Gastrocnemius medialis (tissue), 4 donors: ENCODE results near the gene AMFR.

ENCODE experiments used
- CTCF ChIP-seq, 5 experiments: fragments of 450-650 bp in 3 of 5; fragments of 200-600 bp in 2 of 5; sonication (generic) in 2 of 5; IDR thresholded peaks in 4 of 5; conservative IDR thresholded peaks in 1 of 5; 1 replicate in 4 of 5; 2 replicates in 1 of 5; pipeline ENCODE4 v1.5.1; 2016 to 2019; ENCODE audit warnings: antibody characterized with exemption in 5 of 5, mild to moderate bottlenecking in 3 of 5, moderate library complexity in 3 of 5
- POLR2A ChIP-seq, 2 donors: fragments of 450-650 bp; IDR thresholded peaks; one replicate each; pipeline ENCODE4 v1.6.1; 2017; ENCODE audit warnings: antibody characterized with exemption in 2 of 2, mild to moderate bottlenecking in 2 of 2, moderate library complexity in 2 of 2

GRCh38 chr16:56424404-56424764 lies 961 bp downstream of the AMFR start:
- TF ChIP-seq CTCF (IDR thresholded peaks at IDR 0.05 in 4 of 5, conservative IDR thresholded peaks at IDR 0.05 in 1 of 5) (no peak), POLR2A (IDR thresholded peaks at IDR 0.05) (no peak)
